CD4-positive, alpha-beta T cell treated with Interferon gamma for 1 hour (primary cell): ENCODE measurements around the gene MTNR1A.

Source experiments
- DNase-seq: peaks from one replicate; pipeline ENCODE4 v3.0.0-alpha.2; 2020

The MTNR1A gene

GRCh38 chr4:186485561-186486062 is 69.8 kb downstream of the MTNR1A start:
- DNase-seq, result no peak

- no peak for DNase-seq
Observed at GRCh38 chr4:186485150-186485549, 70.2 kb downstream of the MTNR1A start.

GRCh38 chr4:186483656-186484055 is 71.7 kb downstream of the MTNR1A start:
- DNase-seq, result no peak
